Vagina (tissue), 2 donors: Measurements from ENCODE around the gene DPP4.
"Not testable (repeated sequence)": the region's sequence is repeated elsewhere in the genome, so short reads cannot be mapped to it uniquely, and the experiment has no call there.

Experiments
- CTCF ChIP-seq, 3 experiments: fragments of 450-650 bp in 2 of 3; fragments of 200-600 bp in 1 of 3; sonication (generic) in 1 of 3; IDR thresholded peaks; one replicate each; pipeline ENCODE4 v1.5.1; 2017 to 2019; ENCODE audit warnings: antibody characterized with exemption in 3 of 3, mild to moderate bottlenecking in 2 of 3, moderate library complexity in 2 of 3
- POLR2A ChIP-seq, 2 donors: fragments of 450-650 bp; IDR thresholded peaks; one replicate each; pipeline ENCODE4 v1.6.1; 2017; ENCODE audit warnings: antibody characterized with exemption in 2 of 2, mild to moderate bottlenecking in 2 of 2, moderate library complexity in 2 of 2
- POLR2AphosphoS5 ChIP-seq, 2 donors: sonication (generic); formaldehyde crosslinking; IDR thresholded peaks; one replicate each; pipeline ENCODE4 v1.9.0; 2017; ENCODE audit warnings: antibody characterized with exemption in 2 of 2, mild to moderate bottlenecking in 2 of 2, low read depth in 1 of 2; ENCODE audit not compliant: insufficient read depth in 1 of 2

- not testable (repeated sequence) for TF ChIP-seq CTCF (IDR thresholded peaks at IDR 0.05); POLR2A (IDR thresholded peaks at IDR 0.05); POLR2AphosphoS5 (IDR thresholded peaks at IDR 0.05; ENCODE audit: insufficient read depth in 1 of 2, low read depth in 1 of 2)
Observed at GRCh38 chr2:161977926-161978325, 96.1 kb downstream of the DPP4 start.
